DOHH2 (cell line): Measurements from ENCODE around the gene TMCC1.

Experiments used
- CTCF ChIP-seq: fragments of 200-600 bp; sonication (generic); IDR thresholded peaks from one replicate; pipeline ENCODE4 v1.5.1; 2014; ENCODE audit warnings: antibody characterized with exemption, mild to moderate bottlenecking, low read depth, low read length; ENCODE audit not compliant: poor library complexity, severe bottlenecking
- EZH2phosphoT487 ChIP-seq: fragments of 200-600 bp; sonication (generic); IDR thresholded peaks from 2 replicates; pipeline ENCODE4 v1.6.1; 2017; ENCODE audit warnings: borderline replicate concordance, mild to moderate bottlenecking, antibody characterized with exemption, low read length, moderate library complexity, mixed read lengths

DNA sequence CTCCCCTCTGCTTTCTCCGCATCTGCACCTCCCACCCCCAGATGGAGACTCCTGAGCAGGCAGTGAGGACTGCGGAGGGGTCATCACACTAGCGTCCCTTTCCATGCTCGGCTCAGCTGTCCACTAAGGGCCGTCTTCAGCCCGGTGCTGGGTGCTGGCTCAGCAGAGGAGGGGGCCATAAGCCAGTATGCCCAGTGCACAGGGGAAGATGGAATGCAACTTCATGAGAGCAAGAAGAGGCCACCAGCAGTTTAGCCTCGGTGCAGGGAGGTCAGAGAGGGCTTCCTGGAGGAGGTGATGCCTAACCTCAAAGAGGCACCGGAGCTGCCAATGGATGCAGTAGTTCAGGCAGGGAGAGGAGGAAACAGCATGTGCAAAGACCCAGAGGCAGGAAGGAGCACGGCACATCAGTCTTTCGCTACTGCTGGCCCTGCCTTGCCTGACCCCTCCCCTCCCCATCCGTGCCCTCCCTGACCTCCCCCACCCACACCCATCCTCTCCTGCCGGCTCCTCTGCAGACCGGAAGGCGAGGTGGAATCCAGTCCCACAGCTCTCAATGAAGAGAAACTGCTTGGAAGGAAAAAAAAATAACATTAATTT is 271.8 kb downstream of the TMCC1 start:
- no peak for TF ChIP-seq CTCF
- no peak for TF ChIP-seq EZH2phosphoT487
